Measurements from ENCODE around the gene NTRK3. TPM values are rescaled to one million over a fixed set of nuclear protein-coding genes. Genes with fewer than 3 reads are reported as not detected.
"Not testable (repeated sequence)": the region's sequence is repeated elsewhere in the genome, so short reads cannot be mapped to it uniquely, and the experiment has no call there.

NTRK3 gene
- total RNA-seq, 1 donor: under 0.01 TPM

- DNase-seq (ENCODE audit: low read depth in 2 of 3, low spot score in 2 of 3): no peak
Observed at GRCh38 chr15:88043396-88043795, 213.1 kb downstream of the NTRK3 start.

- DNase-seq (ENCODE audit: low read depth in 2 of 3, low spot score in 2 of 3): no peak
Observed at GRCh38 chr15:88042047-88042446, 214.5 kb downstream of the NTRK3 start.

- no peak for DNase-seq (ENCODE audit: low read depth in 2 of 3, low spot score in 2 of 3)
Observed at GRCh38 chr15:88040516-88040915, 216.0 kb downstream of the NTRK3 start.

GRCh38 chr15:88038261-88038660, 218.3 kb downstream of the NTRK3 start:
- no peak for DNase-seq (ENCODE audit: low read depth in 2 of 3, low spot score in 2 of 3)

GRCh38 chr15:88036154-88036839, 220.2 kb downstream of the NTRK3 start:
- peak in 2 of 3 donors; percentile 35 to 78 for DNase-seq (ENCODE audit: low read depth in 2 of 3, low spot score in 2 of 3)

- no peak for DNase-seq (ENCODE audit: low read depth in 2 of 3, low spot score in 2 of 3)
Observed at GRCh38 chr15:88035381-88035780, 221.2 kb downstream of the NTRK3 start.

- DNase-seq (ENCODE audit: low read depth in 2 of 3, low spot score in 2 of 3): not testable (repeated sequence)
Observed at GRCh38 chr15:88033421-88033820, 223.1 kb downstream of the NTRK3 start.

- no peak for DNase-seq (ENCODE audit: low read depth in 2 of 3, low spot score in 2 of 3)
Observed at GRCh38 chr15:88032787-88033186, 223.8 kb downstream of the NTRK3 start.

- no peak for DNase-seq (ENCODE audit: low read depth in 2 of 3, low spot score in 2 of 3)
Observed at GRCh38 chr15:88031461-88031860, 225.1 kb downstream of the NTRK3 start.

- no peak for DNase-seq (ENCODE audit: low read depth in 2 of 3, low spot score in 2 of 3)
Observed at GRCh38 chr15:88029696-88030095, 226.8 kb downstream of the NTRK3 start.

- DNase-seq (ENCODE audit: low read depth in 2 of 3, low spot score in 2 of 3): no peak
Observed at GRCh38 chr15:88028024-88028423, 228.5 kb downstream of the NTRK3 start.

- DNase-seq (ENCODE audit: low read depth in 2 of 3, low spot score in 2 of 3): no peak
Observed at GRCh38 chr15:88023914-88024313, 232.6 kb downstream of the NTRK3 start.

- DNase-seq (ENCODE audit: low read depth in 2 of 3, low spot score in 2 of 3): no peak
Observed at GRCh38 chr15:88022716-88023115, 233.8 kb downstream of the NTRK3 start.

GRCh38 chr15:88021601-88022000, 234.9 kb downstream of the NTRK3 start:
- DNase-seq (ENCODE audit: low read depth in 2 of 3, low spot score in 2 of 3): no peak

- DNase-seq (ENCODE audit: low read depth in 2 of 3, low spot score in 2 of 3): no peak
Observed at GRCh38 chr15:88020806-88021205, 235.7 kb downstream of the NTRK3 start.

- DNase-seq (ENCODE audit: low read depth in 2 of 3, low spot score in 2 of 3): no peak
Observed at GRCh38 chr15:88019656-88020055, 236.9 kb downstream of the NTRK3 start.

- no peak for DNase-seq (ENCODE audit: low read depth in 2 of 3, low spot score in 2 of 3)
Observed at GRCh38 chr15:88018869-88019641, 237.5 kb downstream of the NTRK3 start.

- DNase-seq (ENCODE audit: low read depth in 2 of 3, low spot score in 2 of 3): no peak
Observed at GRCh38 chr15:88017753-88018152, 238.8 kb downstream of the NTRK3 start.

GRCh38 chr15:88016406-88016805, 240.1 kb downstream of the NTRK3 start:
- DNase-seq (ENCODE audit: low read depth in 2 of 3, low spot score in 2 of 3): no peak

- no peak for DNase-seq (ENCODE audit: low read depth in 2 of 3, low spot score in 2 of 3)
Observed at GRCh38 chr15:88015228-88015860, 241.2 kb downstream of the NTRK3 start.

GRCh38 chr15:88014454-88015160, 241.9 kb downstream of the NTRK3 start:
- DNase-seq (ENCODE audit: low read depth in 2 of 3, low spot score in 2 of 3): no peak

Data from hematopoietic multipotent progenitor cell (in vitro differentiated cells).